HepG2 (cell line): ENCODE data around the gene GHRH. TPM values are rescaled to one million over a fixed set of nuclear protein-coding genes. Genes with fewer than 3 reads are reported as not detected.
A peak's percentile ranks its signal among the peaks of the same experiment; 100 is the strongest.

ENCODE experiments used
- ADNP ChIP-seq: sonication (generic); formaldehyde crosslinking; IDR thresholded peaks from 2 replicates; pipeline ENCODE4 v1.4.0; 2020; ENCODE audit warnings: missing genetic modification reagents
- AKNA ChIP-seq: sonication (generic); formaldehyde crosslinking; IDR thresholded peaks from 2 replicates; pipeline ENCODE4 v1.4.0; 2020; ENCODE audit warnings: missing genetic modification reagents, borderline replicate concordance
- IRF9 ChIP-seq: sonication (generic); formaldehyde crosslinking; IDR thresholded peaks from 2 replicates; pipeline ENCODE4 v1.8.0; 2022; ENCODE audit warnings: missing genetic modification reagents, mild to moderate bottlenecking, borderline replicate concordance
- ISX ChIP-seq: sonication (generic); formaldehyde crosslinking; conservative IDR thresholded peaks from 2 replicates; pipeline ENCODE4 v1.5.0; 2020; ENCODE audit warnings: missing genetic modification reagents
- KDM5B ChIP-seq: sonication (generic); formaldehyde crosslinking; IDR thresholded peaks from 2 replicates; pipeline ENCODE4 v1.4.0; 2020; ENCODE audit warnings: missing genetic modification reagents, mild to moderate bottlenecking, borderline replicate concordance
- MED1 ChIP-seq: sonication (generic); formaldehyde crosslinking; IDR thresholded peaks from 2 replicates; pipeline ENCODE4 v1.4.0; 2020; ENCODE audit warnings: missing genetic modification reagents
- MED13 ChIP-seq: sonication (generic); formaldehyde crosslinking; IDR thresholded peaks from 2 replicates; pipeline ENCODE4 v1.5.0; 2020; ENCODE audit warnings: missing genetic modification reagents
- MEF2D ChIP-seq: sonication (generic); formaldehyde crosslinking; IDR thresholded peaks from 2 replicates; pipeline ENCODE4 v1.5.1; 2020; ENCODE audit warnings: mild to moderate bottlenecking, missing genetic modification reagents
- MEIS1 ChIP-seq: sonication (generic); formaldehyde crosslinking; IDR thresholded peaks from 2 replicates; pipeline ENCODE4 v1.9.0; 2021; ENCODE audit warnings: mild to moderate bottlenecking, missing genetic modification reagents, moderate library complexity, borderline replicate concordance
- MEIS2 ChIP-seq: sonication (generic); formaldehyde crosslinking; IDR thresholded peaks from 2 replicates; pipeline ENCODE4 v1.9.0; 2021; ENCODE audit warnings: mild to moderate bottlenecking, missing genetic modification reagents
- MXD3 ChIP-seq: IDR thresholded peaks from 2 replicates; pipeline ENCODE4 v1.6.1; 2016; ENCODE audit warnings: mild to moderate bottlenecking, missing biosample characterization, missing genetic modification reagents
- PREB ChIP-seq: sonication (generic); formaldehyde crosslinking; IDR thresholded peaks from 2 replicates; pipeline ENCODE4 v1.4.0; 2020; ENCODE audit warnings: missing genetic modification reagents
- SPEN ChIP-seq: sonication (generic); formaldehyde crosslinking; IDR thresholded peaks from 2 replicates; pipeline ENCODE4 v1.5.1; 2020; ENCODE audit warnings: low read depth, mild to moderate bottlenecking, missing genetic modification reagents
- SRSF1 ChIP-seq: fragments of 200-400 bp; formaldehyde crosslinking; optimal IDR thresholded peaks from 2 replicates; pipeline ENCODE3; 2017; ENCODE audit warnings: mild to moderate bottlenecking, low read depth, low read length, moderate library complexity
- ZBTB37 ChIP-seq: sonication (generic); formaldehyde crosslinking; IDR thresholded peaks from 2 replicates; pipeline ENCODE4 v1.4.0; 2020; ENCODE audit warnings: mild to moderate bottlenecking, missing genetic modification reagents
- ZBTB38 ChIP-seq: sonication (generic); formaldehyde crosslinking; IDR thresholded peaks from 2 replicates; pipeline ENCODE4 v1.5.1; 2020; ENCODE audit warnings: mild to moderate bottlenecking, missing genetic modification reagents
- ZIK1 ChIP-seq: sonication (generic); formaldehyde crosslinking; IDR thresholded peaks from 2 replicates; pipeline ENCODE4 v1.5.0; 2020; ENCODE audit warnings: mild to moderate bottlenecking, low read depth, missing genetic modification reagents, borderline replicate concordance
- ZNF484 ChIP-seq: sonication (generic); formaldehyde crosslinking; IDR thresholded peaks from 2 replicates; pipeline ENCODE4 v1.5.1; 2020; ENCODE audit warnings: mild to moderate bottlenecking, low read depth, missing genetic modification reagents, borderline replicate concordance
- ZNF546 ChIP-seq: sonication (generic); formaldehyde crosslinking; conservative IDR thresholded peaks from 2 replicates; pipeline ENCODE4 v1.8.1; 2023; ENCODE audit warnings: mild to moderate bottlenecking, missing genetic modification reagents
- ZNF629 ChIP-seq: sonication (generic); formaldehyde crosslinking; conservative IDR thresholded peaks from 2 replicates; pipeline ENCODE4 v1.5.0; 2020; ENCODE audit warnings: missing genetic modification reagents
- ZSCAN20 ChIP-seq: sonication (generic); formaldehyde crosslinking; IDR thresholded peaks from 2 replicates; pipeline ENCODE4 v1.4.0; 2020; ENCODE audit warnings: missing genetic modification reagents, mild to moderate bottlenecking, borderline replicate concordance
- polyA plus RNA-seq, 8 experiments: library from polyadenylated mRNA; depleted of rRNA in 3 of 8; stranded (reverse) in 7 of 8; unstranded in 1 of 8; fragments of >200 nt; fragmentation: Illumina TruSeq in 4 of 8; extraction: Trizol in 4 of 8; gene quantifications; 2 replicates each; pipeline versions ENCODE4 v1.2.1 to v1.2.3, GENCODE V29; 2011 to 2016; ENCODE audit warnings: low read depth in 4 of 8, missing spikeins in 1 of 8, mixed read lengths in 1 of 8; ENCODE audit not compliant: insufficient read depth in 1 of 8
- total RNA-seq, 5 experiments: library from RNA; depleted of rRNA; stranded (reverse); fragments of >200 nt; fragmentation: Illumina TruSeq; extraction: Trizol; gene quantifications; 2 replicates each; pipeline ENCODE4 v1.2.3, GENCODE V29; 2016; ENCODE audit warnings: low read depth in 1 of 5

The GHRH gene
- total and polyA plus RNA-seq, 2 of the 13 experiments (the other 11 are each of a cell fraction or from before 2014, with no cell fraction given) = not detected

DNA sequence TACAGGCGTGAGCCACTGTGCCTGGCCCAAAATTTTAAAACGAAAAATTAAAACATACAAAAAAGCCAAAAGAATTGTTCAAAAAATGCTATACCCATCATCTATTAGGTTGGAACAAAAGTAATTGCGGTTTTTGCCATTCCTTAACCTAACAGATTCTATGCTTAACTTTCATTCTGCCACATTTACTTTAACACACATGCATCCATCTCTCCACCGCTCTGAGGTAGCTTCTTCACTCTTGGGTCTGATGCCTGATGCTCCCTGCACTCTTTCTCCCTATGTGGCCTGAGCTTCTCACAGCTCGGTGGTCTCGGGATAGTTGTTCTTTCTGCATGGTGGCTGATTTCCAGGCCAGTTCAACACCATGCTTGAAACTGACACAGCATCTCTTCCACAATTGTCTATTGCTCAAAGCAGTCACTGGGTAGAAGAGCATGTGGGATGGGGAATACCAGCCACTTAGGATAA is 23.1 kb upstream of the GHRH start (continued):
- TF ChIP-seq ZNF484 (CRISPR knock-in tag) (no peak), ZSCAN20 (0 out of 2 replicates have a peak, but pooled peaks have one; percentile 34), ZNF546 (no peak), MED1 (CRISPR knock-in tag) (no peak), ZBTB37 (0 out of 2 replicates have a peak, but pooled peaks have one; percentile 20), SPEN (0 out of 2 replicates have a peak, but pooled peaks have one; percentile 11), PREB (CRISPR knock-in tag) (no peak), ZBTB38 (CRISPR knock-in tag) (peak; percentile 46; the same call in 1 of the 2 replicates), ZIK1 (CRISPR knock-in tag) (no peak), MEIS1 (CRISPR knock-in tag) (no peak), AKNA (CRISPR knock-in tag) (0 out of 2 replicates have a peak, but pooled peaks have one; percentile 5), ISX (CRISPR knock-in tag) (no peak), MEF2D (CRISPR knock-in tag) (0 out of 2 replicates have a peak, but pooled peaks have one; percentile 21), IRF9 (0 out of 2 replicates have a peak, but pooled peaks have one; percentile 16), MEIS2 (CRISPR knock-in tag) (0 out of 2 replicates have a peak, but pooled peaks have one; percentile 38), SRSF1 (no peak), ZNF629 (0 out of 2 replicates have a peak, but pooled peaks have one; percentile 26), ADNP (CRISPR knock-in tag) (no peak; the same call in 1 of the 2 replicates), MED13 (CRISPR knock-in tag) (peak; percentile 34; the same call in 1 of the 2 replicates), KDM5B (no peak; the same call in 1 of the 2 replicates), MXD3 (CRISPR knock-in tag) (no peak)
